Adrenal gland (tissue), 12 donors: ENCODE measurements around the gene DLK1. TPM values are rescaled to one million over a fixed set of nuclear protein-coding genes. Genes with fewer than 3 reads are reported as not detected.

Experiments used
- DNase-seq, 7 donors: peaks; one replicate each; pipeline ENCODE4 v3.0.0-alpha.2; 2019 to 2020
- H3K27ac ChIP-seq, 5 donors: fragments of 200-600 bp; sonication (generic) in 4 of 5; 1 replicate in 3 of 5; 2 replicates in 2 of 5; pipeline versions ENCODE4 v1.5.1 to v1.8.0; 2016 to 2020; ENCODE audit warnings: mild to moderate bottlenecking in 1 of 5
- H3K27me3 ChIP-seq: fragments of 200-600 bp; 2 replicates; pipeline ENCODE4 v1.8.0; 2021
- H3K36me3 ChIP-seq, 2 donors: fragments of 200-600 bp; replicated peaks in 1 of 2; 1 replicate in 1 of 2; 2 replicates in 1 of 2; pipeline versions ENCODE4 v1.5.1 to v1.8.0; 2018 to 2022
- H3K4me1 ChIP-seq, 2 donors: fragments of 200-600 bp; replicated peaks in 1 of 2; 1 replicate in 1 of 2; 2 replicates in 1 of 2; pipeline versions ENCODE4 v1.5.1 to v1.8.0; 2018 to 2021
- H3K4me3 ChIP-seq, 4 donors: fragments of 200-600 bp; sonication (generic) in 3 of 4; one replicate each; pipeline ENCODE4 v1.5.1; 2016 to 2018
- H3K9me3 ChIP-seq, 3 donors: fragments of 200-600 bp; sonication (generic) in 1 of 3; replicated peaks in 1 of 3; 1 replicate in 2 of 3; 2 replicates in 1 of 3; pipeline versions ENCODE4 v1.5.1 to v1.8.0; 2016 to 2021
- POLR2A ChIP-seq, 2 donors: fragments of 450-650 bp; IDR thresholded peaks; one replicate each; pipeline ENCODE4 v1.6.1; 2017; ENCODE audit warnings: antibody characterized with exemption in 2 of 2, mild to moderate bottlenecking in 2 of 2, moderate library complexity in 1 of 2
- WGBS, 4 donors: extraction: QIAGEN DNeasy Blood & Tissue Kit in 2 of 4; methylation state at CpG; one replicate each; pipeline versions ENCODE4 v1.1.5 to v1.1.7; 2013 to 2017; 5-methylcytosine and 5-hydroxymethylcytosine counted together
- intact Hi-C, 2 donors: fragments of 100-400 bp; cut with DNase I; formaldehyde crosslinking; loops; one replicate each; pipeline versions ENCODE4 v1.14.1 to v1.15.0; 2022 to 2023
- polyA plus RNA-seq, 3 donors: library from polyadenylated mRNA; stranded (reverse); fragments of 200-250 nt in 2 of 3; fragments of 350-450 nt in 1 of 3; fragmentation: Illumina TruSeq in 1 of 3; extraction: RNeasy Lipid Tissue Mini Kit (QIAGEN cat#74804) in 1 of 3; gene quantifications; one replicate each; pipeline ENCODE4 v1.2.3, GENCODE V29; 2013 to 2014
- total RNA-seq, 9 donors: library from RNA; depleted of rRNA in 4 of 9; stranded (reverse); fragments of >200 nt in 4 of 9; fragments of 120-200 nt in 1 of 9; fragmentation: NEBNext Ultra II Directional in 1 of 9; extraction: Animal tissue kit (Norgen Biotek cat#: 25700) in 1 of 9; gene quantifications; one replicate each; pipeline versions ENCODE4 v1.1.0 to v1.2.4, GENCODE V29; 2013 to 2023
- TF ChIP-seq, protein P1 (sequence below), 6 experiments: fragments of 450-650 bp in 4 of 6; fragments of 200-600 bp in 2 of 6; sonication (generic) in 1 of 6; IDR thresholded peaks; 1 replicate in 5 of 6; 2 replicates in 1 of 6; pipeline versions ENCODE4 v1.5.1 to v1.8.0; 2016 to 2021; ENCODE audit warnings: antibody characterized with exemption in 6 of 6, mild to moderate bottlenecking in 2 of 6, moderate library complexity in 1 of 6
- donor health status: healthy with polysubstance abuse.
- donor health status: Bipolar disorder and iron deficiency.
- donor health status: DM: yes; HTN: yes; CAD: no.
- donor health status: DM: no; HTN: no; CAD: no.
- donor health status: DM: no; HTN: no; CAD: no.
- donor health status: DM: yes; HTN: yes; CAD: no.

Gene DLK1
- total and polyA plus RNA-seq, 12 donors, result 426 to 2,787 (median 1,682) TPM

DNA sequence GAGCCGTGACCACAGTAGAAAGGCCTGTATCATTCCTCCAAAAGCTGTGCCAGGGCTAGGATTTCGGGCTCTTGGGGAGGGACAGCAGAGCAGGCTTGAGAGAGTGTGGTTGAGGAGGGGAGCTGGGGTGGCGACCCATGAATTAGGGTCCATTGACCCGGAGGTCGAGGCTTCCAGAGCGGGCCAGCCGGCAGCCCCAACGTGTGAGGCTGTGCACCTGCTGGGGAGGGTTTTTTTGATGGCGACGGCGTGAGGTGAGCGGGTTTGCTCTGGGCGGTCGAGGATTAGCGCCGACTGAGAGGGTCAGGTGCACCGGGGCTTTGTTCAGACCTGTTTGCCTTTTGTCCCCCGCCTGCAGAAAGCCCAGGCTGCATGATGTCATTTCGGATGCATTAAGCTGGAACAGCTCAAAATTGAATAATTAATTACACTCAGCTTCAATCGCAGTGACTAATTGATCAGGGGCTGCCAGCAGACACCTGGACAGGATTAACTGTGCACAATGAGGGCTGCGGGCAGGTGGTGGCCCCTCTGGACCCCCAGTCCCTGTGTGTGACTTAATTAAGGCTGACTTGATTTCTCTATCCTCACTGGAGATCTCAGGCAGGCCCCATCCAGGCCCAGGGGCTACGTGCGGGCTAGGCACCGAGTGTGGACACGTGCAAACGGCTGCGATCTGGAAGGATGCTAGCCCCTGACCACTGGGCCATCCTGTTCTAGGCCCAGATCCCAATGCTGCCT lies 57.1 kb downstream of the DLK1 start:
- H3K4me1 ChIP-seq, result peaks cover 0 to 15% of the 10 kb centered on the region in 2 donors
- WGBS, 4 donors, result 91 to 98% (median 93%) methylated on average over 26 to 27 of the region's 27 CpGs
- peak in 2 of 7 donors; percentile 9 to 79 for DNase-seq
- no peaks in the 10 kb centered on the region for H3K27me3 ChIP-seq
- H3K27ac ChIP-seq, result peak overlapping the region in 1 of 5 donors; percentile 65
- no peaks in the 10 kb centered on the region for H3K9me3 ChIP-seq
- TF ChIP-seq, protein P1, sequence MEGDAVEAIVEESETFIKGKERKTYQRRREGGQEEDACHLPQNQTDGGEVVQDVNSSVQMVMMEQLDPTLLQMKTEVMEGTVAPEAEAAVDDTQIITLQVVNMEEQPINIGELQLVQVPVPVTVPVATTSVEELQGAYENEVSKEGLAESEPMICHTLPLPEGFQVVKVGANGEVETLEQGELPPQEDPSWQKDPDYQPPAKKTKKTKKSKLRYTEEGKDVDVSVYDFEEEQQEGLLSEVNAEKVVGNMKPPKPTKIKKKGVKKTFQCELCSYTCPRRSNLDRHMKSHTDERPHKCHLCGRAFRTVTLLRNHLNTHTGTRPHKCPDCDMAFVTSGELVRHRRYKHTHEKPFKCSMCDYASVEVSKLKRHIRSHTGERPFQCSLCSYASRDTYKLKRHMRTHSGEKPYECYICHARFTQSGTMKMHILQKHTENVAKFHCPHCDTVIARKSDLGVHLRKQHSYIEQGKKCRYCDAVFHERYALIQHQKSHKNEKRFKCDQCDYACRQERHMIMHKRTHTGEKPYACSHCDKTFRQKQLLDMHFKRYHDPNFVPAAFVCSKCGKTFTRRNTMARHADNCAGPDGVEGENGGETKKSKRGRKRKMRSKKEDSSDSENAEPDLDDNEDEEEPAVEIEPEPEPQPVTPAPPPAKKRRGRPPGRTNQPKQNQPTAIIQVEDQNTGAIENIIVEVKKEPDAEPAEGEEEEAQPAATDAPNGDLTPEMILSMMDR (IDR thresholded peaks at IDR 0.05), result no peak
- TF ChIP-seq POLR2A (IDR thresholded peaks at IDR 0.05), result peak in 1 of 2 donors; percentile 37
- intact Hi-C loops, result no loop called here
- H3K36me3 ChIP-seq, result no peaks in the 10 kb centered on the region
- no peak overlapping the region for H3K4me3 ChIP-seq

GRCh38 chr14:100784523-100785337 lies 58.0 kb downstream of the DLK1 start:
- Histone ChIP-seq H3K36me3 (no peaks in the 10 kb centered on the region), H3K4me3 (no peak overlapping the region), H3K9me3 (no peaks in the 10 kb centered on the region), H3K4me1 (peaks cover 0 to 17% of the 10 kb centered on the region in 2 donors), H3K27ac (peak overlapping the region in 1 of 5 donors; percentile 44), H3K27me3 (no peaks in the 10 kb centered on the region)
- no peak for TF ChIP-seq POLR2A (IDR thresholded peaks at IDR 0.05)
- TF ChIP-seq, protein P1 (IDR thresholded peaks at IDR 0.05), result no peak
- intact Hi-C loops, result no loop called here
- peak in 2 of 7 donors; percentile 2 to 44 for DNase-seq
- 64 to 85% (median 75%) methylated on average over 10 to 11 of the region's 11 CpGs for WGBS, 4 donors

DNA sequence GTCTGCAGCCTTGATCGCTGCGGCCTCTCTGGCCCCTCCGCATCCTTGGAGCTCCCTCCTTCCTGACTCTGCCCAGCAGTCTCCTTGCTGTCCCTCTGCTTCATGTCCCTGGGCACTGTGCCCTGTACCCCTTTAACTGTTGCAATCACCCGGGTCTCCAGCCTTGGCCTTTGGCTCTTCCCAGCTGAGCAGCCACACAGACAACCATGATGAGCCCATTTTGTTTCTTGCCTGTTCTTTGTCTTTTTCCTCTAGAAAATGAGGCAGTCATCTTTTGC lies 58.6 kb downstream of the DLK1 start:
- intact Hi-C loops, result no loop called here
- H3K9me3 ChIP-seq, result no peaks in the 10 kb centered on the region
- DNase-seq, result peak in 3 of 7 donors; percentile 11 to 56 (median 45)
- 37 to 55% (median 49%) methylated on average over 4 of the region's 4 CpGs for WGBS, 4 donors
- no peaks in the 10 kb centered on the region for H3K27me3 ChIP-seq
- no peak overlapping the region for H3K27ac ChIP-seq
- no peaks in the 10 kb centered on the region for H3K36me3 ChIP-seq
- H3K4me3 ChIP-seq, result no peak overlapping the region
- TF ChIP-seq, protein P1 (IDR thresholded peaks at IDR 0.05), result no peak
- no peak for TF ChIP-seq POLR2A (IDR thresholded peaks at IDR 0.05)
- H3K4me1 ChIP-seq, result peaks cover 0 to 17% of the 10 kb centered on the region in 2 donors

GRCh38 chr14:100785626-100786025 lies 58.9 kb downstream of the DLK1 start:
- TF ChIP-seq POLR2A (IDR thresholded peaks at IDR 0.05), result no peak
- TF ChIP-seq, protein P1 (IDR thresholded peaks at IDR 0.05), result no peak
- no peak overlapping the region for H3K4me3 ChIP-seq
- H3K4me1 ChIP-seq, result peaks cover 0 to 17% of the 10 kb centered on the region in 2 donors
- WGBS, 4 donors, result 92 to 98% (median 95%) methylated on average over 7 of the region's 7 CpGs
- no peak overlapping the region for H3K27ac ChIP-seq
- H3K27me3 ChIP-seq, result no peaks in the 10 kb centered on the region
- no peaks in the 10 kb centered on the region for H3K9me3 ChIP-seq
- intact Hi-C loops, result no loop called here
- peak in 1 of 7 donors; percentile 8 for DNase-seq
- H3K36me3 ChIP-seq, result no peaks in the 10 kb centered on the region
